GM12878 (cell line): ENCODE measurements around the gene DIP2C. TPM values are rescaled to one million over a fixed set of nuclear protein-coding genes. Genes with fewer than 3 reads are reported as not detected.

Source experiments
- ATAC-seq: fragments of 200-7000 bp; cut with Tn5 transposase; 3 replicates; pipeline ENCODE4 v1.9.1; 2020; ENCODE audit warnings: mild to moderate bottlenecking, moderate library complexity
- BruUV-seq: library from RNA; stranded (reverse); fragments of 400-500 nt; replicated peaks from 2 replicates; lab custom pipeline; 2021; lab: Mats Ljungman, UMichigan
- CTCF ChIA-PET: fragments of 300-600 bp; sonication (Branson Sonifier 250); formaldehyde crosslinking; extraction: SDS; loops from one replicate; lab custom pipeline; 2021; ENCODE audit warnings: inconsistent platforms; lab: Yijun Ruan, JAX
- POLR2A ChIA-PET: fragments of 350-600 bp; formaldehyde crosslinking; extraction: SDS; loops from one replicate; lab custom pipeline; 2021; ENCODE audit warnings: inconsistent platforms; lab: Charles Lee
- RAD21 ChIA-PET: fragments of 300-600 bp; sonication (Branson Sonifier 250); formaldehyde crosslinking; loops from one replicate; lab custom pipeline; 2023; ENCODE audit warnings: antibody characterized with exemption; ENCODE audit not compliant: unreplicated experiment; lab: Charles Lee
- SMC1A ChIA-PET: fragments of 300-600 bp; sonication (Branson Sonifier 250); formaldehyde crosslinking; loops from one replicate; lab custom pipeline; 2023; ENCODE audit not compliant: unreplicated experiment, uncharacterized antibody; lab: Charles Lee
- DNase-seq: peaks from one replicate; pipeline ENCODE4 v3.0.0-alpha.2; 2011; ENCODE audit warnings: low read depth, low spot score
- FAIRE-seq: peaks from 3 replicates; lab custom pipeline; 2011; peaks lifted over from hg19 to GRCh38; lab: Jason Lieb, UNC
- H2AFZ ChIP-seq: 2 replicates; pipeline ENCODE4 v1.6.0; 2011; ENCODE audit warnings: low read depth, low read length, control low read depth; ENCODE audit not compliant: control insufficient read depth
- H3K27ac ChIP-seq: 2 replicates; pipeline ENCODE4 v1.5.1; 2011; ENCODE audit warnings: control low read depth; ENCODE audit not compliant: control insufficient read depth, insufficient read depth
- H3K27me3 ChIP-seq, 2 experiments: replicated peaks in 1 of 2; 2 replicates each; pipeline versions ENCODE4 v1.6.0 to v1.6.1; 2011; ENCODE audit warnings: low read length in 1 of 2; ENCODE audit not compliant: control insufficient read depth in 2 of 2, insufficient read depth in 2 of 2
- H3K36me3 ChIP-seq, 2 experiments: 2 replicates each; pipeline ENCODE4 v1.5.1; 2011; ENCODE audit warnings: low read length in 1 of 2; ENCODE audit not compliant: control insufficient read depth in 2 of 2, insufficient read depth in 2 of 2
- H3K4me1 ChIP-seq: 2 replicates; pipeline ENCODE4 v1.6.1; 2011; ENCODE audit warnings: mild to moderate bottlenecking, low read length, moderate library complexity, mixed read lengths; ENCODE audit not compliant: control insufficient read depth, insufficient read depth
- H3K4me2 ChIP-seq: 2 replicates; pipeline ENCODE4 v1.6.0; 2011; ENCODE audit warnings: control low read depth; ENCODE audit not compliant: control insufficient read depth, insufficient read depth
- H3K4me3 ChIP-seq: fragments of 200-600 bp; sonication (generic); 2 replicates; pipeline ENCODE4 v1.5.1; 2016
- H3K79me2 ChIP-seq: 2 replicates; pipeline ENCODE4 v1.6.0; 2011; ENCODE audit warnings: low read length; ENCODE audit not compliant: control insufficient read depth, insufficient read depth
- H3K9ac ChIP-seq: 2 replicates; pipeline ENCODE4 v1.8.0; 2011; ENCODE audit warnings: low read length, control low read depth, mixed read lengths; ENCODE audit not compliant: control insufficient read depth, insufficient read depth
- H3K9me3 ChIP-seq: replicated peaks from 3 replicates; pipeline ENCODE4 v1.5.1; 2011; ENCODE audit warnings: mild to moderate bottlenecking, low read length; ENCODE audit not compliant: control insufficient read depth, insufficient read depth
- H4K20me1 ChIP-seq: 2 replicates; pipeline ENCODE4 v1.6.0; 2011; ENCODE audit not compliant: control insufficient read depth, insufficient read depth
- BRCA1 ChIP-seq: IDR thresholded peaks from 2 replicates; pipeline ENCODE4 v1.6.1; 2011; ENCODE audit warnings: low read depth, low read length, improper control_type of control experiment
- CBX3 ChIP-seq: fragments of 200-600 bp; sonication (generic); IDR thresholded peaks from 2 replicates; pipeline ENCODE4 v1.6.1; 2016; ENCODE audit warnings: low read depth, borderline replicate concordance
- ESRRA ChIP-seq: IDR thresholded peaks from 2 replicates; pipeline ENCODE4 v1.6.1; 2012; ENCODE audit warnings: mild to moderate bottlenecking, low read length, improper control_type of control experiment
- GATAD2B ChIP-seq: fragments of 450-650 bp; conservative IDR thresholded peaks from 2 replicates; pipeline ENCODE4 v1.6.1; 2017; ENCODE audit warnings: low read depth, mild to moderate bottlenecking, moderate library complexity
- KDM1A ChIP-seq: fragments of 200-600 bp; sonication (generic); IDR thresholded peaks from 2 replicates; pipeline ENCODE4 v1.6.1; 2016; ENCODE audit warnings: borderline replicate concordance
- KLF5 ChIP-seq: fragments of 450-650 bp; IDR thresholded peaks from 2 replicates; pipeline ENCODE4 v1.6.1; 2014; ENCODE audit warnings: mild to moderate bottlenecking; ENCODE audit not compliant: partially characterized antibody
- MEF2A ChIP-seq: IDR thresholded peaks from 2 replicates; pipeline ENCODE4 v1.6.1; 2011; ENCODE audit warnings: low read depth, mild to moderate bottlenecking, low read length, moderate library complexity; ENCODE audit not compliant: insufficient read depth
- NR2C1 ChIP-seq: fragments of 450-650 bp; IDR thresholded peaks from 2 replicates; pipeline ENCODE4 v1.6.1; 2017; ENCODE audit warnings: antibody characterized with exemption, mild to moderate bottlenecking, moderate library complexity
- NR2F1 ChIP-seq: fragments of 450-650 bp; conservative IDR thresholded peaks from 2 replicates; pipeline ENCODE4 v1.6.1; 2017; ENCODE audit warnings: mild to moderate bottlenecking
- POLR2AphosphoS2 ChIP-seq: IDR thresholded peaks from 2 replicates; pipeline ENCODE4 v1.6.1; 2011; ENCODE audit warnings: low read depth, mild to moderate bottlenecking, low read length, improper control_type of control experiment, moderate library complexity
- STAT3 ChIP-seq: IDR thresholded peaks from 2 replicates; pipeline ENCODE4 v1.6.1; 2011; ENCODE audit warnings: low read depth, low read length, improper control_type of control experiment
- ZZZ3 ChIP-seq: IDR thresholded peaks from 2 replicates; pipeline ENCODE4 v1.6.1; 2011; ENCODE audit warnings: low read depth; ENCODE audit not compliant: control insufficient read depth, insufficient read length
- WGBS: methylation state at CpG from one replicate; pipeline ENCODE4 v1.1.6; 2016; ENCODE audit warnings: low lambda C conversion rate; ENCODE audit not compliant: insufficient replicate concordance, insufficient coverage; ENCODE audit errors: missing lambda C conversion rate; 5-methylcytosine and 5-hydroxymethylcytosine counted together
- in situ Hi-C: fragments of 300-500 bp; cut with MboI; formaldehyde crosslinking; loops from 9 replicates; pipeline ENCODE4 v1.14.3; 2018; ENCODE audit warnings: mixed read lengths
- intact Hi-C: fragments of 100-400 bp; cut with micrococcal nuclease; formaldehyde crosslinking; loops from one replicate; pipeline ENCODE4 v1.14.2; 2022; ENCODE audit not compliant: unreplicated experiment
- polyA plus RNA-seq, 11 experiments: library from polyadenylated mRNA; depleted of rRNA in 4 of 11; unstranded in 6 of 11; stranded (reverse) in 5 of 11; fragments of >200 nt; fragmentation: Nextera tagmentation in 4 of 11; fragmentation: Illumina TruSeq in 1 of 11; extraction: Ambion mirVana in 4 of 11; extraction: Trizol in 1 of 11; gene quantifications; 1 replicate in 1 of 11; 2 replicates in 10 of 11; pipeline versions ENCODE4 v1.2.1 to v1.2.3, GENCODE V29; 2011 to 2016; ENCODE audit warnings: inconsistent platforms in 2 of 11, missing spikeins in 2 of 11, low read depth in 1 of 11
- total RNA-seq, 4 experiments: library from RNA; depleted of rRNA in 3 of 4; stranded (reverse); fragments of >200 nt in 3 of 4; fragmentation: Illumina TruSeq in 1 of 4; extraction: Trizol in 1 of 4; gene quantifications; 2 replicates each; pipeline versions ENCODE4 v1.2.1 to v1.2.3, GENCODE V29; 2013 to 2021
- TF ChIP-seq, protein P1 (sequence below): fragments of 450-650 bp; IDR thresholded peaks from 2 replicates; pipeline ENCODE4 v1.6.1; 2017; ENCODE audit warnings: mild to moderate bottlenecking, moderate library complexity
- TF ChIP-seq, protein P2 (sequence below): IDR thresholded peaks from 2 replicates; pipeline ENCODE4 v1.6.1; 2011; ENCODE audit warnings: borderline replicate concordance, low read depth, mild to moderate bottlenecking, moderate library complexity, low read length; ENCODE audit not compliant: insufficient read depth, poor library complexity, severe bottlenecking

DIP2C gene
- total and polyA plus RNA-seq, 10 of the 15 experiments (the other 5 are each of a cell fraction or from before 2014, with no cell fraction given): 0.01 to 0.10 (median 0.06) TPM

DNA sequence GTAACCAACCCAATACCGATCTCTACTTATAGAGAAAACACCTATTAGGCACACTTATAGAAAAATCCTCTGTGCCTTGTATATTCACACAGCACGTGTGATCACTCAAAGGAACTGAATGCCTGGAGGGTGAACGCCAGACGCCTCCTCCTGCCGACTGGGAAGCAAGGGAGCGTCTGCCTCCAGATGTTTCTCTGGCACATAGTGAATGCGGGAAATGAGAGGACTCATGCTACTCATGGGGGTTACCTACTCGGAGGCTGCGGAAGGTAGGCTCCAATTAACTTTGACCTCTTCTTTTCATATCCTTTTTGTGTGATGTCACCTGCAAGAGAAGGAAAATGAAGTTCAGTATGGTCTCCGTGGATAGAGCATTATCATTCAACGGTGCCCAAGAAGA, 203.3 kb downstream of the DIP2C start (continued):
- TF ChIP-seq, protein P1, sequence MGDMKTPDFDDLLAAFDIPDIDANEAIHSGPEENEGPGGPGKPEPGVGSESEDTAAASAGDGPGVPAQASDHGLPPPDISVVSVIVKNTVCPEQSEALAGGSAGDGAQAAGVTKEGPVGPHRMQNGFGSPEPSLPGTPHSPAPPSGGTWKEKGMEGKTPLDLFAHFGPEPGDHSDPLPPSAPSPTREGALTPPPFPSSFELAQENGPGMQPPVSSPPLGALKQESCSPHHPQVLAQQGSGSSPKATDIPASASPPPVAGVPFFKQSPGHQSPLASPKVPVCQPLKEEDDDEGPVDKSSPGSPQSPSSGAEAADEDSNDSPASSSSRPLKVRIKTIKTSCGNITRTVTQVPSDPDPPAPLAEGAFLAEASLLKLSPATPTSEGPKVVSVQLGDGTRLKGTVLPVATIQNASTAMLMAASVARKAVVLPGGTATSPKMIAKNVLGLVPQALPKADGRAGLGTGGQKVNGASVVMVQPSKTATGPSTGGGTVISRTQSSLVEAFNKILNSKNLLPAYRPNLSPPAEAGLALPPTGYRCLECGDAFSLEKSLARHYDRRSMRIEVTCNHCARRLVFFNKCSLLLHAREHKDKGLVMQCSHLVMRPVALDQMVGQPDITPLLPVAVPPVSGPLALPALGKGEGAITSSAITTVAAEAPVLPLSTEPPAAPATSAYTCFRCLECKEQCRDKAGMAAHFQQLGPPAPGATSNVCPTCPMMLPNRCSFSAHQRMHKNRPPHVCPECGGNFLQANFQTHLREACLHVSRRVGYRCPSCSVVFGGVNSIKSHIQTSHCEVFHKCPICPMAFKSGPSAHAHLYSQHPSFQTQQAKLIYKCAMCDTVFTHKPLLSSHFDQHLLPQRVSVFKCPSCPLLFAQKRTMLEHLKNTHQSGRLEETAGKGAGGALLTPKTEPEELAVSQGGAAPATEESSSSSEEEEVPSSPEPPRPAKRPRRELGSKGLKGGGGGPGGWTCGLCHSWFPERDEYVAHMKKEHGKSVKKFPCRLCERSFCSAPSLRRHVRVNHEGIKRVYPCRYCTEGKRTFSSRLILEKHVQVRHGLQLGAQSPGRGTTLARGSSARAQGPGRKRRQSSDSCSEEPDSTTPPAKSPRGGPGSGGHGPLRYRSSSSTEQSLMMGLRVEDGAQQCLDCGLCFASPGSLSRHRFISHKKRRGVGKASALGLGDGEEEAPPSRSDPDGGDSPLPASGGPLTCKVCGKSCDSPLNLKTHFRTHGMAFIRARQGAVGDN: no peak
- TF ChIP-seq NR2C1: no peak
- TF ChIP-seq, all 136 proteins: peak for 0

DNA sequence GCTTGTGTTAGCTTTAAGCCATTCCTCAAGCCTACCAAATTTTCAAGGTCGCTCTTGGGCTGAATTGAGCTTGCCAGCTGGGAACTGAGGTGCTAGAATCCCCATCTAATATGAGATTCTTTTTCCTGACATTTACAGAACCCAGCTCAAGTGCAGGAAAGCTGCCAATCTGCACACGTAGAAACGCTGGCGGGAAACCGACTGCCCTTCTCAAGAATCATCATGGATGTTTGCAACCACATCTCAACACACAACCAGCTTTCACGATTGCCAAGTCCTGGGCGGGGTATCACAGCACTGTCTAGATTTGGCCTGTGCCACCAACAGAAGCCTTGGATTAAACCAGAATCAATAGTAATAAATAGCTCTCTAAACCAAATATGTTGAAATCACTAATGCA, 203.7 kb downstream of the DIP2C start:
- Histone ChIP-seq H3K4me1 (no peaks in the 10 kb centered on the region), H3K9ac (no peak overlapping the region), H3K36me3 (no peaks in the 10 kb centered on the region), H4K20me1 (no peaks in the 10 kb centered on the region), H3K4me3 (no peak overlapping the region), H3K27me3 (peaks cover 0 to 2% of the 10 kb centered on the region in 2 experiments; a peak in 2 of 4 replicates), H2AFZ (no peak overlapping the region), H3K79me2 (no peaks in the 10 kb centered on the region), H3K4me2 (no peak overlapping the region), H3K27ac (no peak overlapping the region), H3K9me3 (no peaks in the 10 kb centered on the region)
- in situ Hi-C loops: no loop called here
- CTCF ChIA-PET: no interaction called here
- SMC1A ChIA-PET: interaction anchor here (0.6 kb wide), 1 partner anchor 1152 kb away, joined by 3 read pairs; no protein-coding TSS in a partner anchor
- ATAC-seq (no peak), FAIRE-seq (no peak), DNase-seq (no peak)
- WGBS: 86% methylated on average over 7 of the region's 7 CpGs
- POLR2A ChIA-PET: no interaction called here
- no TSS peak for BruUV-seq
- RAD21 ChIA-PET: no interaction called here
- intact Hi-C loops: no loop called here
- TF ChIP-seq STAT3 (no peak), MEF2A (no peak), ZZZ3 (no peak), ESRRA (no peak), GATAD2B (no peak), KLF5 (no peak), BRCA1 (no peak), NR2F1 (no peak), CBX3 (no peak), KDM1A (no peak), POLR2AphosphoS2 (no peak)
- TF ChIP-seq, protein P2, sequence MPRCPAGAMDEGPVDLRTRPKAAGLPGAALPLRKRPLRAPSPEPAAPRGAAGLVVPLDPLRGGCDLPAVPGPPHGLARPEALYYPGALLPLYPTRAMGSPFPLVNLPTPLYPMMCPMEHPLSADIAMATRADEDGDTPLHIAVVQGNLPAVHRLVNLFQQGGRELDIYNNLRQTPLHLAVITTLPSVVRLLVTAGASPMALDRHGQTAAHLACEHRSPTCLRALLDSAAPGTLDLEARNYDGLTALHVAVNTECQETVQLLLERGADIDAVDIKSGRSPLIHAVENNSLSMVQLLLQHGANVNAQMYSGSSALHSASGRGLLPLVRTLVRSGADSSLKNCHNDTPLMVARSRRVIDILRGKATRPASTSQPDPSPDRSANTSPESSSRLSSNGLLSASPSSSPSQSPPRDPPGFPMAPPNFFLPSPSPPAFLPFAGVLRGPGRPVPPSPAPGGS: no peak
- TF ChIP-seq, protein P1: no peak
